H1 (cell line): Measurements from ENCODE around the gene RBM20. TPM values are rescaled to one million over a fixed set of nuclear protein-coding genes. Genes with fewer than 3 reads are reported as not detected.

ENCODE experiments used
- CTCF ChIA-PET: fragments of 300-600 bp; sonication (Branson Sonifier 250); formaldehyde crosslinking; loops from one replicate; lab custom pipeline; 2021; ENCODE audit not compliant: partially characterized antibody; lab: Charles Lee
- POLR2A ChIA-PET: fragments of 300-600 bp; sonication (Branson Sonifier 250); formaldehyde crosslinking; loops from one replicate; lab custom pipeline; 2021; ENCODE audit warnings: inconsistent platforms; ENCODE audit not compliant: partially characterized antibody; lab: Charles Lee
- DNase-seq, 2 experiments: peaks; one replicate each; pipeline versions ENCODE4 v3.0.0 to v3.0.0-alpha.2; 2010 to 2022; ENCODE audit warnings: low spot score in 2 of 2, low read depth in 1 of 2, mixed read lengths in 1 of 2
- FAIRE-seq: peaks from 2 replicates; lab custom pipeline; 2011; peaks lifted over from hg19 to GRCh38; lab: Jason Lieb, UNC
- H2AFZ ChIP-seq: 2 replicates; pipeline ENCODE4 v1.8.1; 2012; ENCODE audit warnings: low read length, inconsistent platforms
- H2AK5ac ChIP-seq: 2 replicates; pipeline ENCODE4 v1.6.1; 2013; ENCODE audit warnings: low read depth, low read length
- H2BK120ac ChIP-seq: replicated peaks from 2 replicates; pipeline ENCODE3; 2013; ENCODE audit warnings: low read depth, low read length, inconsistent platforms
- H2BK12ac ChIP-seq: 2 replicates; pipeline ENCODE4 v1.6.1; 2013; ENCODE audit warnings: low read depth, low read length
- H2BK15ac ChIP-seq: 2 replicates; pipeline ENCODE4 v1.6.1; 2013; ENCODE audit warnings: low read length
- H2BK20ac ChIP-seq: 2 replicates; pipeline ENCODE4 v1.6.1; 2013; ENCODE audit warnings: low read length
- H2BK5ac ChIP-seq: 2 replicates; pipeline ENCODE4 v1.6.1; 2013; ENCODE audit warnings: low read depth, low read length
- H3K14ac ChIP-seq: 2 replicates; pipeline ENCODE4 v1.6.1; 2013; ENCODE audit warnings: inconsistent platforms; ENCODE audit not compliant: insufficient read length
- H3K18ac ChIP-seq: 2 replicates; pipeline ENCODE4 v1.6.1; 2013; ENCODE audit warnings: low read length; ENCODE audit errors: extremely low read depth
- H3K23ac ChIP-seq: 2 replicates; pipeline ENCODE4 v1.6.1; 2013; ENCODE audit warnings: inconsistent platforms; ENCODE audit not compliant: insufficient read length
- H3K23me2 ChIP-seq: 2 replicates; pipeline ENCODE4 v1.6.1; 2013; ENCODE audit warnings: low read depth, low read length
- H3K27ac ChIP-seq: 2 replicates; pipeline ENCODE4 v1.6.1; 2011; ENCODE audit warnings: low read depth, low read length, inconsistent platforms
- H3K27me3 ChIP-seq, 4 experiments: replicated peaks in 1 of 4; 1 replicate in 1 of 4; 2 replicates in 3 of 4; pipeline versions ENCODE4 v1.6.1 to v1.8.1; 2011 to 2013; ENCODE audit warnings: low read length in 3 of 4, mild to moderate bottlenecking in 3 of 4, inconsistent platforms in 2 of 4, mixed read lengths in 2 of 4, moderate library complexity in 1 of 4; ENCODE audit not compliant: control insufficient read depth in 3 of 4, insufficient read depth in 3 of 4; ENCODE audit errors: extremely low read depth in 1 of 4
- H3K36me3 ChIP-seq, 4 experiments: 2 replicates each; pipeline versions ENCODE4 v1.6.1 to v1.8.1; 2011 to 2013; ENCODE audit warnings: mild to moderate bottlenecking in 4 of 4, low read length in 3 of 4, moderate library complexity in 2 of 4, control low read depth in 1 of 4, inconsistent platforms in 1 of 4; ENCODE audit not compliant: insufficient read depth in 4 of 4, control insufficient read depth in 2 of 4
- H3K4ac ChIP-seq: replicated peaks from 2 replicates; pipeline ENCODE3; 2013; ENCODE audit warnings: low read length, low read depth, mixed read lengths, inconsistent platforms; ENCODE audit not compliant: insufficient read length
- H3K4me1 ChIP-seq, 4 experiments: replicated peaks in 1 of 4; 1 replicate in 1 of 4; 2 replicates in 3 of 4; pipeline versions ENCODE4 v1.6.1 to v1.8.1; 2011 to 2013; ENCODE audit warnings: low read length in 3 of 4, inconsistent platforms in 2 of 4, mixed read lengths in 1 of 4; ENCODE audit not compliant: insufficient read depth in 4 of 4, control insufficient read depth in 3 of 4
- H3K4me2 ChIP-seq, 2 experiments: 2 replicates each; pipeline versions ENCODE4 v1.6.1 to v1.8.1; 2011 to 2013; ENCODE audit warnings: low read depth in 2 of 2, low read length in 2 of 2, control low read depth in 1 of 2, inconsistent platforms in 1 of 2, mild to moderate bottlenecking in 1 of 2; ENCODE audit not compliant: insufficient read depth in 1 of 2
- H3K4me3 ChIP-seq, 4 experiments: fragments of 200-600, 300-600 bp in 1 of 4; sonication (generic), shearing (Covaris generic), sonication (Bioruptor Twin) in 1 of 4; 2 replicates each; pipeline versions ENCODE4 v1.5.1 to v1.8.1; 2011 to 2016; ENCODE audit warnings: low read length in 4 of 4, low read depth in 3 of 4, control low read depth in 2 of 4, inconsistent platforms in 2 of 4, mild to moderate bottlenecking in 2 of 4, mixed read lengths in 1 of 4, moderate library complexity in 1 of 4; ENCODE audit not compliant: insufficient read depth in 2 of 4; ENCODE audit errors: extremely low read depth in 1 of 4
- H3K56ac ChIP-seq: replicated peaks from 2 replicates; pipeline ENCODE3; 2013; ENCODE audit warnings: low read depth, mild to moderate bottlenecking, mixed read lengths, low read length, inconsistent platforms; ENCODE audit not compliant: insufficient read length
- H3K79me1 ChIP-seq: 2 replicates; pipeline ENCODE4 v1.6.1; 2013; ENCODE audit warnings: low read depth, low read length, control low read depth
- H3K79me2 ChIP-seq, 2 experiments: 2 replicates each; pipeline versions ENCODE4 v1.6.1 to v1.8.1; 2012 to 2013; ENCODE audit warnings: low read length in 2 of 2, mild to moderate bottlenecking in 2 of 2, inconsistent platforms in 1 of 2; ENCODE audit not compliant: insufficient read depth in 2 of 2, control insufficient read depth in 1 of 2
- H3K9ac ChIP-seq, 4 experiments: replicated peaks in 1 of 4; 1 replicate in 1 of 4; 2 replicates in 3 of 4; pipeline versions ENCODE4 v1.6.1 to v1.8.1; 2011 to 2013; ENCODE audit warnings: low read depth in 3 of 4, low read length in 3 of 4, control low read depth in 2 of 4, mild to moderate bottlenecking in 2 of 4, moderate library complexity in 2 of 4, inconsistent platforms in 1 of 4; ENCODE audit errors: extremely low read depth in 1 of 4
- H3K9me3 ChIP-seq, 2 experiments: 2 replicates each; pipeline versions ENCODE4 v1.6.1 to v1.8.1; 2012 to 2013; ENCODE audit warnings: mild to moderate bottlenecking in 2 of 2, moderate library complexity in 2 of 2, control low read depth in 1 of 2, inconsistent platforms in 1 of 2, low read depth in 1 of 2, low read length in 1 of 2, mixed read lengths in 1 of 2; ENCODE audit not compliant: insufficient read depth in 2 of 2
- H4K20me1 ChIP-seq, 2 experiments: replicated peaks in 1 of 2; 2 replicates each; pipeline versions ENCODE3 to v1.8.1; 2011 to 2013; ENCODE audit warnings: inconsistent platforms in 2 of 2, low read length in 2 of 2, mild to moderate bottlenecking in 1 of 2; ENCODE audit not compliant: insufficient read depth in 2 of 2, control insufficient read depth in 1 of 2
- H4K5ac ChIP-seq: 2 replicates; pipeline ENCODE4 v1.6.1; 2013; ENCODE audit warnings: low read length, low read depth, mixed read lengths, inconsistent platforms; ENCODE audit not compliant: insufficient read length
- H4K8ac ChIP-seq: 2 replicates; pipeline ENCODE4 v1.8.0; 2013; ENCODE audit warnings: mild to moderate bottlenecking, moderate library complexity, low read length, inconsistent platforms; ENCODE audit not compliant: insufficient read depth; ENCODE audit errors: extremely low read depth
- H4K91ac ChIP-seq: replicated peaks from 2 replicates; pipeline ENCODE3; 2013; ENCODE audit warnings: low read length, mixed read lengths, inconsistent platforms; ENCODE audit not compliant: insufficient read length
- CHD1 ChIP-seq: IDR thresholded peaks from 2 replicates; pipeline ENCODE4 v1.6.1; 2012; ENCODE audit warnings: low read depth, low read length, improper control_type of control experiment
- FOSL1 ChIP-seq: IDR thresholded peaks from 2 replicates; pipeline ENCODE4 v1.6.1; 2011; ENCODE audit warnings: mild to moderate bottlenecking, low read depth, low read length, moderate library complexity; ENCODE audit not compliant: insufficient read depth
- GTF2F1 ChIP-seq: IDR thresholded peaks from 2 replicates; pipeline ENCODE4 v1.6.1; 2012; ENCODE audit warnings: low read depth, low read length, improper control_type of control experiment, borderline replicate concordance
- HDAC2 ChIP-seq, 2 experiments: fragments of 300-600 bp in 1 of 2; sonication (generic) in 1 of 2; IDR thresholded peaks; 2 replicates each; pipeline ENCODE4 v1.6.1; 2011 to 2012; ENCODE audit warnings: low read depth in 2 of 2, low read length in 2 of 2, mild to moderate bottlenecking in 2 of 2, moderate library complexity in 2 of 2, borderline replicate concordance in 1 of 2, inconsistent platforms in 1 of 2
- POU5F1 ChIP-seq: IDR thresholded peaks from 2 replicates; pipeline ENCODE4 v1.6.1; 2011; ENCODE audit warnings: low read depth, mild to moderate bottlenecking, low read length, moderate library complexity
- RBBP5 ChIP-seq: IDR thresholded peaks from 2 replicates; pipeline ENCODE4 v1.7.1; 2012; ENCODE audit warnings: low read depth, mild to moderate bottlenecking, inconsistent platforms, low read length, moderate library complexity, borderline replicate concordance
- RNF2 ChIP-seq: fragments of 200-900, 300-1000 bp; sonication (generic); IDR thresholded peaks from 2 replicates; pipeline ENCODE4 v1.7.1; 2016; ENCODE audit warnings: borderline replicate concordance, low read depth, mild to moderate bottlenecking, antibody characterized with exemption, low read length; ENCODE audit not compliant: poor library complexity, severe bottlenecking; ENCODE audit errors: missing control alignments
- SP1 ChIP-seq: IDR thresholded peaks from 2 replicates; pipeline ENCODE4 v1.6.1; 2011; ENCODE audit warnings: low read depth, low read length
- SUZ12 ChIP-seq: fragments of 200-600 bp; sonication (generic); IDR thresholded peaks from 2 replicates; pipeline ENCODE4 v1.6.1; 2012; ENCODE audit warnings: mild to moderate bottlenecking, inconsistent platforms, low read length, moderate library complexity, mixed read lengths
- WGBS, 2 experiments: shearing (Covaris generic) in 1 of 2; methylation state at CpG; one replicate each; pipeline versions ENCODE4 v1.1.6 to v1.1.7; 2013 to 2015; ENCODE audit warnings: low lambda C conversion rate in 2 of 2, mixed read lengths in 2 of 2, inconsistent platforms in 1 of 2, low coverage in 1 of 2, missing lambda C conversion rate in 1 of 2; ENCODE audit not compliant: insufficient replicate concordance in 2 of 2, insufficient coverage in 1 of 2, insufficient read length in 1 of 2; ENCODE audit errors: extremely low coverage in 1 of 2, missing lambda C conversion rate in 1 of 2; 5-methylcytosine and 5-hydroxymethylcytosine counted together
- polyA plus RNA-seq, 7 experiments: library from polyadenylated mRNA; depleted of rRNA in 3 of 7; stranded (reverse) in 5 of 7; unstranded in 2 of 7; fragments of >200 nt in 5 of 7; fragments of 200-250 nt in 2 of 7; gene quantifications; 1 replicate in 5 of 7; 2 replicates in 1 of 7; 4 replicates in 1 of 7; pipeline versions ENCODE4 v1.2.1 to v1.2.3, GENCODE V29; 2011 to 2013; ENCODE audit warnings: missing spikeins in 2 of 7, mixed read lengths in 2 of 7
- total RNA-seq: library from RNA; stranded (reverse); fragmentation: NEBNext Ultra II Directional; extraction: Animal tissue kit (Norgen Biotek cat#: 25700); gene quantifications from 2 replicates; pipeline ENCODE4 v1.2.1, GENCODE V29; 2021
- TF ChIP-seq, protein P1 (sequence below): IDR thresholded peaks from 2 replicates; pipeline ENCODE4 v1.6.1; 2012; ENCODE audit warnings: inconsistent platforms

Gene RBM20
- total and polyA plus RNA-seq, 2 of the 8 experiments (the other 6 are each of a cell fraction or from before 2014, with no cell fraction given) = 0.05 to 0.63 TPM

DNA sequence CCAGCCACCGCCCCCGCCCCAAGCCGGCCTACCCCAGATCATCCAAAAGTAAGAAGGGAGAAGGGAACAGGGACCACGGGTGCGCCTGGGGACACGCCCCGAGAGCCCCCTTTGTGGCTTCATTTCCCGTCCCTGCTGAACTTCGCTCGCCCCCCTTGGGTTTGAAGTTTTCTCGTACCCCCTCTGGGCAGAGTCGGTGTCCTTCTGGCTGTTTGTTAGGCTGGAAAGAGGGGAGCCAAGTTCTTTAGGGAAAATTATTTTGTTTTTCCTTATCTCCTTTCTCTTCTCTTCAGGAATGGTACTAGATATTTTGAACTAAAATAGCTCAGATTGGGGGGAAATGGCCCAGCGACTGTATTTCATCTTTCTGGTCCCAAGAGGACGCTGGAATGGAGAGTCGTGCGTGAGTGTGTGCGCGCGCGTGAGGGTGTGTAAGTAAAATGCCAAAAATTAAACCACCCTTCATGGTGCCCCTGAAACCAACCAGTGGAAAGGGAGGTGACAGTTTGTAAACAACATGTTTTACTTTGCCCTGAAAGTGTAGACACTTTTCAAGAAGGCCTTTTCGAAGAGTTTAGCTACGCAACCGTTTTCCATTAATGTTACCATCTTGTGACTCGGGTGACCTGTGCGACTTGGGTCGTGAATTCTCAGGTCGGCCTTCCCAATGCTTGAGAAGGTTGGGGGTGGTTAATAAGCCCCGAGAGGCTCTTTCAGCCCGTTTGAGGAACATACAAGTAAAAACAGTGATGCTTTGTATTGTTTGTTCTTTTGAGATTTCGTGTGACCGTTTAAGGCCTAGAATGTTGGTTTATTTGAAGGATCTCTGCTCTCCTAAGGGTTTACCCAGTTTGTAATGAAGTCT lies 694 bp downstream of the RBM20 start:
- Histone ChIP-seq H2BK15ac (no peak overlapping the region), H3K23me2 (peaks cover 10% of the 10 kb centered on the region), H3K23ac (no peak overlapping the region), H4K91ac (no peak overlapping the region), H4K5ac (no peak overlapping the region), H3K79me2 (no peaks in the 10 kb centered on the region), H4K8ac (no peak overlapping the region), H2BK20ac (no peak overlapping the region), H3K14ac (no peak overlapping the region), H3K18ac (no peak overlapping the region), H3K27me3 (peaks cover 30 to 47% (median 40%) of the 10 kb centered on the region in 4 experiments), H4K20me1 (no peaks in the 10 kb centered on the region), H2BK5ac (no peak overlapping the region), H3K9me3 (no peaks in the 10 kb centered on the region), H2AFZ (0 out of 2 replicates have a peak overlapping the region, but pooled peaks have one; percentile 1), H3K56ac (no peak overlapping the region), H3K9ac (no peak overlapping the region), H3K4ac (no peak overlapping the region), H3K4me3 (peak overlapping the region; percentile 35 to 70 (median 48); a peak in 7 of 8 replicates), H3K36me3 (no peaks in the 10 kb centered on the region; a peak in 1 of 8 replicates), H2BK12ac (no peak overlapping the region; the same call in 1 of the 2 replicates), H2AK5ac (no peak overlapping the region), H3K27ac (no peak overlapping the region), H3K4me1 (peaks cover 3 to 21% (median 9%) of the 10 kb centered on the region in 4 experiments; a peak in 6 of 7 replicates), H2BK120ac (no peak overlapping the region), H3K4me2 (peak overlapping the region; percentile 99), H3K79me1 (no peaks in the 10 kb centered on the region)
- FAIRE-seq = peak; percentile 32
- WGBS, 2 experiments = 36% methylated on average over 24 of the region's 31 CpGs; no CpG with 5 or more reads in 1 of the 2 experiments
- ChIA-PET CTCF (interaction anchor here (0.6 to 2.3 kb wide), 6 partner anchors 13 to 36 kb away, joined by 3 to 8 read pairs (median 6); no protein-coding TSS in a partner anchor), POLR2A (interaction anchor here (0.7 to 1.7 kb wide), 7 partner anchors 12 to 274 kb away, joined by 3 to 5 read pairs (median 3); partner anchors contain the start of gene PDCD4)
- no peak for DNase-seq
- TF ChIP-seq SUZ12 = peak; percentile 62; the same call in 1 of the 2 replicates
- TF ChIP-seq RNF2 = peak; percentile 76
- no peak for TF ChIP-seq RBBP5
- TF ChIP-seq FOSL1 = no peak
- TF ChIP-seq SP1 = no peak
- TF ChIP-seq CHD1 = no peak
- TF ChIP-seq, protein P1, sequence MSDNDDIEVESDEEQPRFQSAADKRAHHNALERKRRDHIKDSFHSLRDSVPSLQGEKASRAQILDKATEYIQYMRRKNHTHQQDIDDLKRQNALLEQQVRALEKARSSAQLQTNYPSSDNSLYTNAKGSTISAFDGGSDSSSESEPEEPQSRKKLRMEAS = no peak
- no peak for TF ChIP-seq GTF2F1
- TF ChIP-seq HDAC2 (IDR thresholded peaks at IDR 0.05; ENCODE audit: borderline replicate concordance in 1 of 2, low read depth in 2 of 2, low read length in 2 of 2) = no peak
- TF ChIP-seq POU5F1 = no peak
